Motor neuron (in vitro differentiated cells): ENCODE measurements around the gene MYOZ3. TPM values are rescaled to one million over a fixed set of nuclear protein-coding genes. Genes with fewer than 3 reads are reported as not detected.

Experiments
- ATAC-seq, 8 experiments: fragments of 200-7000 bp; cut with Tn5 transposase; replicated peaks in 6 of 8; 2 replicates each; pipeline ENCODE4 v1.8.0; 2021; ENCODE audit warnings: mild to moderate bottlenecking in 8 of 8, moderate library complexity in 8 of 8
- H3K27ac ChIP-seq, 2 donors: fragments of 250-450 bp; sonication (Bioruptor Pico); 2 replicates each; pipeline ENCODE4 v1.9.0; 2021; ENCODE audit warnings: antibody characterized with exemption in 2 of 2, mild to moderate bottlenecking in 2 of 2, moderate library complexity in 1 of 2
- H3K4me1 ChIP-seq, 2 donors: fragments of 250-450 bp; sonication (Bioruptor Pico); replicated peaks in 1 of 2; 2 replicates each; pipeline ENCODE4 v1.6.1; 2021; ENCODE audit warnings: antibody characterized with exemption in 2 of 2, mild to moderate bottlenecking in 2 of 2, moderate library complexity in 1 of 2
- H3K4me3 ChIP-seq, 5 donors: fragments of 250-450 bp; sonication (Bioruptor Pico); 2 replicates each; pipeline ENCODE4 v1.9.0; 2021; ENCODE audit warnings: antibody characterized with exemption in 5 of 5, mild to moderate bottlenecking in 5 of 5, moderate library complexity in 4 of 5
- WGBS, 10 experiments: fragments of 450-650 bp; shearing (Covaris generic); methylation state at CpG; one replicate each; pipeline ENCODE4 v1.0.0; 2022; 5-methylcytosine and 5-hydroxymethylcytosine counted together
- in situ Hi-C, 9 experiments: fragments of 400-800 bp; cut with MboI; loops; one replicate each; pipeline ENCODE4 v1.15.0; 2021; ENCODE audit warnings: low sequenced_read_pairs in 9 of 9, low pct_unique_long_range_greater_than_20kb in 2 of 9; ENCODE audit not compliant: unreplicated experiment in 9 of 9
- total RNA-seq, 8 experiments: library from RNA; unstranded; fragments of 300-600 nt; gene quantifications; 2 replicates each; pipeline versions ENCODE4 v1.2.3 to v1.2.4, GENCODE V29; 2022

The MYOZ3 gene
- total RNA-seq, 8 experiments from 2014 or later: 0.87 to 4.7 (median 1.9) TPM

- no peak for ATAC-seq
- in situ Hi-C loops: loop anchor here in 1 of 9 experiments (25.0 kb wide), 1 partner anchor 145 kb away; no protein-coding TSS in a partner anchor
- WGBS, 10 experiments: 19 to 80% (median 61%) methylated on average over 1 to 4 of the region's 4 CpGs
These were observed 45.8 kb downstream of the MYOZ3 start for GRCh38 chr5:150706776-150707390.

DNA sequence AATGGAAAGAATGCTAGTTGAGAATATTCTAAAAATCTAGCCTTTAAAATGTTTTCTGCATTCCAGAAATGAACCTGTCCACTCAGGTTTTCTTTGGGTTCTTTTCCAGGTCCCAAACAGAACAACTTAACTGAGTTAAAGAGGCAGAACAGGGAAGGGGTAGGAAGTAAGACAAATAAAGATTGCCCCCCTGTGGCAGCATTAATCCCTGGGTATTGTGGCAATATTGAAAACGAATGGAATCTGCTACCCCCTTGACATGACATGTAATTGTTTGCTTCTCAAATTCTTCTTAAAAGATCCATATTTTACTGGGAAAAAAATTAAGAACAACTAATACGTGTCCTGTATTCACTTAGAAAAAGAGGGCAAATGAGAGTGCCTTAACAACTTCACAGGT is 49.1 kb downstream of the MYOZ3 start:
- WGBS, 10 experiments: 50 to 93% (median 61%) methylated on average over 1 to 2 of the region's 2 CpGs; no CpG with 5 or more reads in 2 of the 10 experiments
- in situ Hi-C loops: loop anchor here in 1 of 9 experiments (25.0 kb wide), 1 partner anchor 148 kb away; no protein-coding TSS in a partner anchor

More at GRCh38 chr5:150706776-150707390, 45.8 kb downstream of the MYOZ3 start:
- Histone ChIP-seq H3K4me1 (peaks cover 0 to 1% of the 10 kb centered on the region in 2 donors), H3K27ac (no peak overlapping the region), H3K4me3 (no peak overlapping the region)

GRCh38 chr5:150723845-150724244 is 62.8 kb downstream of the MYOZ3 start:
- ATAC-seq: no peak
- Histone ChIP-seq H3K27ac (no peak overlapping the region), H3K4me1 (no peaks in the 10 kb centered on the region), H3K4me3 (no peak overlapping the region)
- in situ Hi-C loops: loop anchor here in 1 of 9 experiments (25.0 kb wide), 1 partner anchor 162 kb away; no protein-coding TSS in a partner anchor
- WGBS, 10 experiments: 0 to 100% (median 85%) methylated on average over 1 to 2 of the region's 2 CpGs

More for the DNA sequence above, 49.1 kb downstream of the MYOZ3 start:
- Histone ChIP-seq H3K4me3 (no peak overlapping the region), H3K27ac (no peak overlapping the region), H3K4me1 (no peaks in the 10 kb centered on the region)
- no peak for ATAC-seq

Other genes starting within 250 kb of the MYOZ3 start
- 1 to 10 TPM in 5 of 8 experiments, under 1 TPM in 2, not detected in 1; 0.36 to 3.3 (median 1.7) TPM for gene CD74, start 248.3 kb upstream of the MYOZ3 start, total RNA-seq
- 1,000 to 10,000 TPM; 1,897 to 6,053 (median 4,324) TPM for gene RPS14, start 211.5 kb upstream of the MYOZ3 start, total RNA-seq
- gene NDST1, start 153.1 kb upstream of the MYOZ3 start, total RNA-seq: 10 to 100 TPM; 12.8 to 46.0 (median 28.5) TPM
- 10 to 100 TPM in 2 of 8 experiments, 1 to 10 TPM in 3, under 1 TPM in 3; 0.27 to 17.5 (median 4.4) TPM for gene SYNPO, start 20.6 kb upstream of the MYOZ3 start, total RNA-seq
- 10 to 100 TPM; 26.4 to 52.5 (median 42.5) TPM for gene RBM22, start 39.8 kb downstream of the MYOZ3 start, total RNA-seq
- 10 to 100 TPM; 59.6 to 90.8 (median 77.3) TPM for gene DCTN4, start 97.8 kb downstream of the MYOZ3 start, total RNA-seq
- gene SMIM3, start 117.5 kb downstream of the MYOZ3 start, total RNA-seq: 10 to 100 TPM in 1 of 8 experiments, 1 to 10 TPM in 6, under 1 TPM in 1; 0.97 to 14.5 (median 1.8) TPM
- under 1 TPM in 3 of 8 experiments, not detected in 5; 0.05 to 0.52 (median 0.46) TPM for gene IRGM, start 185.3 kb downstream of the MYOZ3 start, total RNA-seq
- 10 to 100 TPM in 3 of 8 experiments, 1 to 10 TPM in 1, under 1 TPM in 4; 0.05 to 18.3 (median 1.4) TPM for gene ZNF300, start 243.7 kb downstream of the MYOZ3 start, total RNA-seq